SK-N-SH treated with all-trans-retinoic acid at 6 μM for 48 hours (cell line): ENCODE results near the gene VANGL1.

Experiments
- ATAC-seq: fragments of 200-7000 bp; cut with Tn5 transposase; 3 replicates; pipeline ENCODE4 v1.9.1; 2020; ENCODE audit warnings: mild to moderate bottlenecking, moderate library complexity
- ARNTL ChIP-seq: fragments of 450-650 bp; formaldehyde crosslinking; IDR thresholded peaks from 2 replicates; pipeline ENCODE4 v1.5.0; 2020; ENCODE audit warnings: low read depth, mild to moderate bottlenecking, moderate library complexity, borderline replicate concordance
- BACH2 ChIP-seq: fragments of 250-450 bp; sonication (Bioruptor Pico); IDR thresholded peaks from 2 replicates; pipeline ENCODE4 v1.9.0; 2021; ENCODE audit warnings: mild to moderate bottlenecking, borderline replicate concordance
- CREB5 ChIP-seq: fragments of 250-450 bp; sonication (Bioruptor Pico); IDR thresholded peaks from 2 replicates; pipeline ENCODE4 v1.5.1; 2020; ENCODE audit warnings: low read depth, mild to moderate bottlenecking, moderate library complexity
- CSDC2 ChIP-seq: fragments of 250-450 bp; sonication (Bioruptor Pico); IDR thresholded peaks from 2 replicates; pipeline ENCODE4 v1.5.0; 2020; ENCODE audit warnings: mild to moderate bottlenecking, moderate library complexity
- ESRRG ChIP-seq: fragments of 250-450 bp; sonication (Bioruptor Pico); IDR thresholded peaks from 2 replicates; pipeline ENCODE4 v1.6.1; 2021; ENCODE audit warnings: mild to moderate bottlenecking
- GLIS3 ChIP-seq: fragments of 250-450 bp; sonication (Bioruptor Pico); IDR thresholded peaks from 2 replicates; pipeline ENCODE4 v1.5.0; 2020; ENCODE audit warnings: mild to moderate bottlenecking, moderate library complexity
- ISL1 ChIP-seq: fragments of 250-450 bp; sonication (Bioruptor Pico); IDR thresholded peaks from 2 replicates; pipeline ENCODE4 v2.1.2; 2022; ENCODE audit warnings: mild to moderate bottlenecking, moderate library complexity
- OSR1 ChIP-seq: fragments of 250-450 bp; sonication (Bioruptor Pico); IDR thresholded peaks from 2 replicates; pipeline ENCODE4 v1.8.0; 2022; ENCODE audit warnings: moderate library complexity, mild to moderate bottlenecking, inconsistent platforms
- POU6F1 ChIP-seq: fragments of 250-450 bp; sonication (Bioruptor Pico); IDR thresholded peaks from 2 replicates; pipeline ENCODE4 v1.8.0; 2021; ENCODE audit warnings: low read depth, mild to moderate bottlenecking, moderate library complexity, borderline replicate concordance
- PPARA ChIP-seq: fragments of 250-450 bp; sonication (Bioruptor Pico); IDR thresholded peaks from 2 replicates; pipeline ENCODE4 v1.5.0; 2020; ENCODE audit warnings: mild to moderate bottlenecking, borderline replicate concordance
- RARB ChIP-seq: fragments of 250-450 bp; sonication (Bioruptor Pico); IDR thresholded peaks from 2 replicates; pipeline ENCODE4 v1.8.0; 2021; ENCODE audit warnings: mild to moderate bottlenecking, moderate library complexity
- SNAI2 ChIP-seq: fragments of 250-450 bp; sonication (Bioruptor Pico); IDR thresholded peaks from 2 replicates; pipeline ENCODE4 v1.5.0; 2020; ENCODE audit warnings: mild to moderate bottlenecking, moderate library complexity
- TCF4 ChIP-seq: fragments of 250-450 bp; sonication (Bioruptor Pico); IDR thresholded peaks from 2 replicates; pipeline ENCODE4 v1.8.0; 2021; ENCODE audit warnings: mild to moderate bottlenecking, moderate library complexity, borderline replicate concordance
- TOX ChIP-seq: fragments of 250-450 bp; sonication (Bioruptor Pico); IDR thresholded peaks from 2 replicates; pipeline ENCODE4 v1.8.0; 2021; ENCODE audit warnings: mild to moderate bottlenecking, moderate library complexity, borderline replicate concordance
- TSHZ2 ChIP-seq: fragments of 250-450 bp; sonication (Bioruptor Pico); IDR thresholded peaks from 2 replicates; pipeline ENCODE4 v1.5.0; 2020; ENCODE audit warnings: mild to moderate bottlenecking, moderate library complexity
- ZC3H10 ChIP-seq: fragments of 250-450 bp; sonication (Bioruptor Pico); IDR thresholded peaks from 2 replicates; pipeline ENCODE4 v1.5.1; 2021; ENCODE audit warnings: mild to moderate bottlenecking, moderate library complexity
- ZFP3 ChIP-seq: fragments of 250-450 bp; sonication (Bioruptor Pico); IDR thresholded peaks from 2 replicates; pipeline ENCODE4 v1.5.0; 2020; ENCODE audit warnings: mild to moderate bottlenecking, moderate library complexity
- ZNF565 ChIP-seq: fragments of 450-650 bp; formaldehyde crosslinking; conservative IDR thresholded peaks from 2 replicates; pipeline ENCODE4 v1.5.0; 2020; ENCODE audit warnings: low read depth, mild to moderate bottlenecking, moderate library complexity
- ZNF70 ChIP-seq: fragments of 450-650 bp; formaldehyde crosslinking; IDR thresholded peaks from 2 replicates; pipeline ENCODE4 v1.5.0; 2020; ENCODE audit warnings: mild to moderate bottlenecking, moderate library complexity
- ZNF8 ChIP-seq: fragments of 450-650 bp; formaldehyde crosslinking; IDR thresholded peaks from 2 replicates; pipeline ENCODE4 v1.5.0; 2020; ENCODE audit warnings: mild to moderate bottlenecking, moderate library complexity
- TF ChIP-seq, protein P1 (sequence below): fragments of 250-450 bp; sonication (Bioruptor Pico); IDR thresholded peaks from 2 replicates; pipeline ENCODE4 v1.8.0; 2020; ENCODE audit warnings: mild to moderate bottlenecking, moderate library complexity, borderline replicate concordance

VANGL1 gene

DNA sequence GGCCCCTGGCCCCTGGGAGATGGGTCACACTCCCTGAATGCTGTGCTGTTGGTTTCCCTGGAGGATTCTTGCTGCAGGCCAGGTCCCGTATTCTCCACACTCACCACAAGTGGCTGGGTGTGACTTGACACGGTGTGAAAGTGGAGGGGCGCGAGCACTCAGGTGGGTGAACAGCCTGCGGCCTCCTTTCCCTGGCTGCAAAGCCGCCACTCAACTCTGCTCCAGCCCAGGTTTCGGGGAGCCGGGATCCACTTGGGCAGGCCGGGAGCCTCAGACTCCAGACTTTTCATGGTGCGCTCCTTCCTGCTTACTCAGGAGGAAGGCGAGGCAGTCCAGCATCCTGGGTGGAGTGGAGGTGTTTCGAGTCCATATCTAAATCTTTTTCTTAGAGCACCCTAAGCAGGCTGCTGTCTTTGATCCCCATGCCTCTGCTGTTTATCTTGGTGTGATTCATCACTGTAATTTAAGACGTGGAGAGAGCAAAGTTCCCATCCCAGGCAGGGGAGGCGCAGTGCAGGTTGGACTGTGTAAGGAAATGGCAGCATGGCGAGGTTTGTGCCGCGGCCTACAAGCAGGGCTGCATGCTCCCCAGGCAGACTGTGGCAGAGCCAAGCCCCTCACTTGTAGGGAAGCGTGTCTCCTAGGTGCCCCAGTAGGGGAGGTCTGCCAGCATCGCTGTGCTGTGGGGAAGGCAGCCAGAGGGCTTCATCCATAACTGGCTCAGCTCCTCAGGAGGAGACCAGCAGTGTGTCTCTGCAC lies 29.6 kb downstream of the VANGL1 start:
- peak; percentile 83 for ATAC-seq
- no peak for TF ChIP-seq ZNF8 (CRISPR knock-in tag)
- TF ChIP-seq CSDC2: no peak
- TF ChIP-seq TOX (CRISPR knock-in tag): no peak
- no peak for TF ChIP-seq ESRRG
- TF ChIP-seq, protein P1, sequence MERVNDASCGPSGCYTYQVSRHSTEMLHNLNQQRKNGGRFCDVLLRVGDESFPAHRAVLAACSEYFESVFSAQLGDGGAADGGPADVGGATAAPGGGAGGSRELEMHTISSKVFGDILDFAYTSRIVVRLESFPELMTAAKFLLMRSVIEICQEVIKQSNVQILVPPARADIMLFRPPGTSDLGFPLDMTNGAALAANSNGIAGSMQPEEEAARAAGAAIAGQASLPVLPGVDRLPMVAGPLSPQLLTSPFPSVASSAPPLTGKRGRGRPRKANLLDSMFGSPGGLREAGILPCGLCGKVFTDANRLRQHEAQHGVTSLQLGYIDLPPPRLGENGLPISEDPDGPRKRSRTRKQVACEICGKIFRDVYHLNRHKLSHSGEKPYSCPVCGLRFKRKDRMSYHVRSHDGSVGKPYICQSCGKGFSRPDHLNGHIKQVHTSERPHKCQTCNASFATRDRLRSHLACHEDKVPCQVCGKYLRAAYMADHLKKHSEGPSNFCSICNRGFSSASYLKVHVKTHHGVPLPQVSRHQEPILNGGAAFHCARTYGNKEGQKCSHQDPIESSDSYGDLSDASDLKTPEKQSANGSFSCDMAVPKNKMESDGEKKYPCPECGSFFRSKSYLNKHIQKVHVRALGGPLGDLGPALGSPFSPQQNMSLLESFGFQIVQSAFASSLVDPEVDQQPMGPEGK (CRISPR knock-in tag): no peak
- no peak for TF ChIP-seq ZNF565 (CRISPR knock-in tag)
- no peak for TF ChIP-seq TCF4
- TF ChIP-seq ARNTL (CRISPR knock-in tag): no peak
- TF ChIP-seq ISL1: no peak
- TF ChIP-seq TSHZ2 (CRISPR knock-in tag): no peak
- TF ChIP-seq PPARA (CRISPR knock-in tag): no peak
- no peak for TF ChIP-seq RARB
- no peak for TF ChIP-seq OSR1 (CRISPR knock-in tag)
- TF ChIP-seq, all 23 proteins: peak for 0

GRCh38 chr1:115672224-115673009 lies 30.6 kb downstream of the VANGL1 start:
- no peak for ATAC-seq

GRCh38 chr1:115676498-115677181 lies 34.9 kb downstream of the VANGL1 start:
- peak; percentile 15; the same call in 1 of the 3 replicates for ATAC-seq
- TF ChIP-seq POU6F1 (CRISPR knock-in tag): no peak
- no peak for TF ChIP-seq BACH2
- TF ChIP-seq GLIS3 (CRISPR knock-in tag): no peak
- TF ChIP-seq ZFP3 (CRISPR knock-in tag): no peak
- no peak for TF ChIP-seq TCF4
- no peak for TF ChIP-seq ARNTL (CRISPR knock-in tag)
- no peak for TF ChIP-seq SNAI2 (CRISPR knock-in tag)
- TF ChIP-seq ZNF8 (CRISPR knock-in tag): no peak
- no peak for TF ChIP-seq ZNF70 (CRISPR knock-in tag)
- no peak for TF ChIP-seq ISL1
- TF ChIP-seq CREB5 (CRISPR knock-in tag): no peak
- no peak for TF ChIP-seq OSR1 (CRISPR knock-in tag)

More at GRCh38 chr1:115672224-115673009, 30.6 kb downstream of the VANGL1 start:
- TF ChIP-seq CREB5 (CRISPR knock-in tag) (no peak), RARB (no peak), ZC3H10 (CRISPR knock-in tag) (no peak), ESRRG (no peak)
